IMR-90 (cell line): ENCODE measurements around the gene ADGRL3. TPM values are rescaled to one million over a fixed set of nuclear protein-coding genes. Genes with fewer than 3 reads are reported as not detected.

Experiments used
- ATAC-seq: fragments of 200-7000 bp; cut with Tn5 transposase; 2 replicates; pipeline ENCODE4 v1.9.1; 2020; ENCODE audit warnings: low read depth, mild to moderate bottlenecking, moderate library complexity
- BruUV-seq: library from RNA; stranded (reverse); fragments of 400-500 nt; replicated peaks from 2 replicates; lab custom pipeline; 2021; lab: Mats Ljungman, UMichigan
- CTCF ChIA-PET: fragments of 300-600 bp; formaldehyde crosslinking; extraction: SDS; loops from one replicate; lab custom pipeline; 2021; ENCODE audit warnings: antibody characterized with exemption; lab: Yijun Ruan, JAX
- POLR2A ChIA-PET: fragments of 300-600 bp; sonication (Branson Sonifier 250); formaldehyde crosslinking; loops from one replicate; lab custom pipeline; 2022; ENCODE audit warnings: antibody characterized with exemption; ENCODE audit not compliant: unreplicated experiment; lab: Charles Lee
- DNase-seq: peaks from one replicate; pipeline ENCODE4 v3.0.0; 2013
- H2AFZ ChIP-seq: replicated peaks from 2 replicates; pipeline ENCODE3; 2013; ENCODE audit warnings: low read length, mild to moderate bottlenecking; ENCODE audit not compliant: poor library complexity
- H2AK5ac ChIP-seq: 2 replicates; pipeline ENCODE4 v1.6.1; 2013; ENCODE audit warnings: low read depth, low read length, inconsistent platforms
- H2AK9ac ChIP-seq: replicated peaks from 2 replicates; pipeline ENCODE3; 2013; ENCODE audit warnings: mild to moderate bottlenecking, low read depth, low read length, moderate library complexity; ENCODE audit not compliant: poor library complexity
- H2BK120ac ChIP-seq: 2 replicates; pipeline ENCODE4 v1.6.1; 2013; ENCODE audit warnings: low read depth, low read length, inconsistent platforms
- H2BK15ac ChIP-seq: 3 replicates; pipeline ENCODE4 v1.6.1; 2013; ENCODE audit warnings: low read depth, low read length, inconsistent platforms
- H2BK20ac ChIP-seq: 2 replicates; pipeline ENCODE4 v1.6.1; 2013; ENCODE audit warnings: low read depth, mild to moderate bottlenecking, inconsistent platforms, low read length, moderate library complexity
- H2BK5ac ChIP-seq: 2 replicates; pipeline ENCODE4 v1.6.1; 2013; ENCODE audit warnings: mild to moderate bottlenecking, low read depth, low read length, inconsistent platforms; ENCODE audit not compliant: poor library complexity, severe bottlenecking
- H3K14ac ChIP-seq: replicated peaks from 2 replicates; pipeline ENCODE4 v1.6.1; 2013; ENCODE audit warnings: low read depth, low read length, inconsistent platforms
- H3K18ac ChIP-seq: 2 replicates; pipeline ENCODE4 v1.6.1; 2013; ENCODE audit warnings: low read depth, low read length, control low read depth
- H3K23ac ChIP-seq: 2 replicates; pipeline ENCODE4 v1.6.1; 2013; ENCODE audit warnings: low read depth, low read length, inconsistent platforms
- H3K27ac ChIP-seq: 2 replicates; pipeline ENCODE4 v1.5.1; 2013; ENCODE audit warnings: mild to moderate bottlenecking, control low read depth, low read length; ENCODE audit not compliant: insufficient read depth
- H3K27me3 ChIP-seq: 2 replicates; pipeline ENCODE4 v1.6.1; 2013; ENCODE audit warnings: low read length; ENCODE audit not compliant: control insufficient read depth, insufficient read depth
- H3K36me3 ChIP-seq: 2 replicates; pipeline ENCODE4 v1.6.1; 2013; ENCODE audit warnings: low read length, mixed read lengths; ENCODE audit not compliant: control insufficient read depth, insufficient read depth
- H3K4ac ChIP-seq: 2 replicates; pipeline ENCODE4 v1.6.1; 2013; ENCODE audit warnings: low read depth, low read length, inconsistent platforms
- H3K4me1 ChIP-seq: 2 replicates; pipeline ENCODE4 v1.6.1; 2013; ENCODE audit warnings: low read length, mixed read lengths; ENCODE audit not compliant: control insufficient read depth, insufficient read depth
- H3K4me2 ChIP-seq: 2 replicates; pipeline ENCODE4 v1.6.1; 2013; ENCODE audit warnings: low read depth, mild to moderate bottlenecking, control low read depth, low read length, moderate library complexity
- H3K4me3 ChIP-seq: 2 replicates; pipeline ENCODE4 v1.5.1; 2013; ENCODE audit warnings: low read depth, mild to moderate bottlenecking, control low read depth, low read length, moderate library complexity; ENCODE audit not compliant: insufficient read depth
- H3K56ac ChIP-seq: 2 replicates; pipeline ENCODE4 v1.6.1; 2013; ENCODE audit warnings: low read length, inconsistent platforms; ENCODE audit not compliant: insufficient read depth; ENCODE audit errors: extremely low read depth
- H3K79me1 ChIP-seq, 2 experiments: 2 replicates each; pipeline ENCODE4 v1.6.1; 2013; ENCODE audit warnings: low read length in 2 of 2, inconsistent platforms in 1 of 2, low read depth in 1 of 2
- H3K9ac ChIP-seq: 2 replicates; pipeline ENCODE4 v1.6.1; 2013; ENCODE audit warnings: low read depth, low read length, control low read depth
- H3K9me1 ChIP-seq: 2 replicates; pipeline ENCODE4 v1.6.1; 2013; ENCODE audit warnings: low read length, inconsistent platforms; ENCODE audit not compliant: insufficient read depth
- H3K9me3 ChIP-seq: 2 replicates; pipeline ENCODE4 v1.6.1; 2013; ENCODE audit warnings: low read length; ENCODE audit not compliant: control insufficient read depth, insufficient read depth
- H4K20me1 ChIP-seq: 2 replicates; pipeline ENCODE4 v1.6.1; 2013; ENCODE audit warnings: low read length, inconsistent platforms; ENCODE audit not compliant: insufficient read depth
- H4K5ac ChIP-seq: 2 replicates; pipeline ENCODE4 v1.6.1; 2013; ENCODE audit warnings: mild to moderate bottlenecking, low read depth, low read length, control low read depth
- H4K8ac ChIP-seq, 2 experiments: 2 replicates each; pipeline ENCODE4 v1.6.1; 2013; ENCODE audit warnings: low read depth in 2 of 2, low read length in 2 of 2, control low read depth in 1 of 2, inconsistent platforms in 1 of 2
- H4K91ac ChIP-seq: 2 replicates; pipeline ENCODE4 v1.6.1; 2013; ENCODE audit warnings: low read depth, low read length, inconsistent platforms; ENCODE audit not compliant: insufficient read depth
- CEBPB ChIP-seq: IDR thresholded peaks from 2 replicates; pipeline ENCODE4 v1.6.1; 2012; ENCODE audit warnings: low read depth, low read length, improper control_type of control experiment
- MAFK ChIP-seq: IDR thresholded peaks from 2 replicates; pipeline ENCODE4 v1.6.1; 2012; ENCODE audit warnings: low read depth, low read length, improper control_type of control experiment
- MAZ ChIP-seq: IDR thresholded peaks from 2 replicates; pipeline ENCODE4 v1.6.1; 2012; ENCODE audit warnings: low read depth, mild to moderate bottlenecking, low read length, improper control_type of control experiment, moderate library complexity, borderline replicate concordance
- MXI1 ChIP-seq: IDR thresholded peaks from 2 replicates; pipeline ENCODE4 v1.6.1; 2012; ENCODE audit warnings: low read depth, mild to moderate bottlenecking, low read length, moderate library complexity, borderline replicate concordance
- NFE2L2 ChIP-seq: fragments of 150-350 bp; IDR thresholded peaks from 2 replicates; pipeline ENCODE4 v1.6.1; 2016; ENCODE audit warnings: low read depth, mild to moderate bottlenecking, low read length
- WGBS, 2 experiments: methylation state at CpG; one replicate each; pipeline versions ENCODE4 v1.1.5 to v1.1.7; 2013; ENCODE audit warnings: missing lambda C conversion rate in 2 of 2; ENCODE audit not compliant: insufficient read length in 1 of 2; ENCODE audit errors: extremely low coverage in 2 of 2; 5-methylcytosine and 5-hydroxymethylcytosine counted together
- dilution Hi-C: fragments of 300-500 bp; cut with HindIII; formaldehyde crosslinking; loops from one replicate; pipeline ENCODE4 v1.14.3; 2018; ENCODE audit warnings: low sequenced_read_pairs; ENCODE audit not compliant: unreplicated experiment
- in situ Hi-C: fragments of 300-500 bp; cut with MboI; formaldehyde crosslinking; loops from 3 replicates; pipeline ENCODE4 v1.14.3; 2019; ENCODE audit warnings: low sequenced_read_pairs, inconsistent platforms, mixed read lengths
- intact Hi-C: fragments of 100-400 bp; cut with micrococcal nuclease; formaldehyde crosslinking; loops from 2 replicates; pipeline ENCODE4 v1.10.0; 2022
- polyA plus RNA-seq, 3 experiments: library from polyadenylated mRNA; depleted of rRNA; stranded (reverse); fragments of >200 nt; gene quantifications; 2 replicates each; pipeline ENCODE4 v1.2.3, GENCODE V29; 2012; ENCODE audit warnings: low replicate concordance in 1 of 3
- total RNA-seq: library from RNA; depleted of rRNA; stranded (reverse); fragments of >200 nt; gene quantifications from 2 replicates; pipeline ENCODE4 v1.2.3, GENCODE V29; 2012
- TF ChIP-seq, protein P1 (sequence below): fragments of 150-350 bp; IDR thresholded peaks from 2 replicates; pipeline ENCODE4 v1.6.1; 2017; ENCODE audit warnings: mild to moderate bottlenecking, antibody characterized with exemption, low read length, low read depth
- TF ChIP-seq, protein P2 (sequence below): fragments of 150-350 bp; IDR thresholded peaks from 2 replicates; pipeline ENCODE4 v1.6.1; 2016; ENCODE audit warnings: low read depth, mild to moderate bottlenecking, low read length, moderate library complexity, borderline replicate concordance

The ADGRL3 gene
- total and polyA plus RNA-seq, 2 of the 4 experiments (the other 2 are of a cell fraction) = 0.46 to 2.5 TPM

DNA sequence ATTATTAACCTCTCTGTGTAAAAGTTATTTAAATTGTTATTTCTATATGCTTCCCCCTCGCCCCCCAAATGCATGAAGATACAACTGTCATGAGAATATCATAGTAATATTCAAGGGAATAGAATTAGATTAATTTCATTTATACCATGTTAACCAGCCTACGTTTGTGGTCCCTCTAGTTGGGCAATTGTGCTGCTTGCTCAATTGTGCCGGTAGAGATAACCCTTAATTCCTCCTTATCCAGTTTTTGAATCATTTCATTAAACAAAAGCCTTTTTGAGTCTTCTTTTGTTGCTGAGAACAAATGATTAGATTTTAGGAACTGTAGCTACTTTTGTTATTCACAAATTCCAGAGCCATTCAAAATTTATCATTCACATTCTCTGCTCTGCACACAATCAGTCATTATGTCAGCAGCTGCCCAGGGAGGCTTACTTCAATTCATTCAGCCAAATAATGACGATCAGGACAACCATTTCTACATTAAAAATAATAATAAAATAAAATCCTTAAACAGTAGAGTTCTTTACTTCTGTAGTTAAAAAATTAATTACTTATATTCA lies 98.1 kb downstream of the ADGRL3 start:
- Histone ChIP-seq H2AFZ (no peak overlapping the region), H3K18ac (no peak overlapping the region), H3K23ac (no peak overlapping the region), H2BK20ac (no peak overlapping the region), H3K27me3 (no peaks in the 10 kb centered on the region), H2BK120ac (no peak overlapping the region), H3K4me3 (no peak overlapping the region), H2BK15ac (no peak overlapping the region), H3K56ac (no peak overlapping the region), H3K4ac (no peak overlapping the region), H2BK5ac (no peak overlapping the region), H4K8ac (no peak overlapping the region), H3K14ac (no peak overlapping the region), H3K4me1 (no peaks in the 10 kb centered on the region), H4K20me1 (no peaks in the 10 kb centered on the region), H3K4me2 (no peak overlapping the region), H3K36me3 (no peaks in the 10 kb centered on the region), H3K9me3 (no peaks in the 10 kb centered on the region), H2AK5ac (no peak overlapping the region), H3K9ac (no peak overlapping the region), H2AK9ac (no peak overlapping the region), H4K5ac (no peak overlapping the region), H4K91ac (no peak overlapping the region), H3K79me1 (no peaks in the 10 kb centered on the region), H3K9me1 (no peaks in the 10 kb centered on the region), H3K27ac (no peak overlapping the region)
- dilution Hi-C loops (no loop called here), intact Hi-C loops (no loop called here), in situ Hi-C loops (no loop called here)
- no TSS peak for BruUV-seq
- TF ChIP-seq CEBPB (no peak), MAZ (no peak), MAFK (no peak), MXI1 (no peak), NFE2L2 (no peak)
- TF ChIP-seq, protein P1, sequence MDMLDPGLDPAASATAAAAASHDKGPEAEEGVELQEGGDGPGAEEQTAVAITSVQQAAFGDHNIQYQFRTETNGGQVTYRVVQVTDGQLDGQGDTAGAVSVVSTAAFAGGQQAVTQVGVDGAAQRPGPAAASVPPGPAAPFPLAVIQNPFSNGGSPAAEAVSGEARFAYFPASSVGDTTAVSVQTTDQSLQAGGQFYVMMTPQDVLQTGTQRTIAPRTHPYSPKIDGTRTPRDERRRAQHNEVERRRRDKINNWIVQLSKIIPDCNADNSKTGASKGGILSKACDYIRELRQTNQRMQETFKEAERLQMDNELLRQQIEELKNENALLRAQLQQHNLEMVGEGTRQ = no peak
- TF ChIP-seq, protein P2, sequence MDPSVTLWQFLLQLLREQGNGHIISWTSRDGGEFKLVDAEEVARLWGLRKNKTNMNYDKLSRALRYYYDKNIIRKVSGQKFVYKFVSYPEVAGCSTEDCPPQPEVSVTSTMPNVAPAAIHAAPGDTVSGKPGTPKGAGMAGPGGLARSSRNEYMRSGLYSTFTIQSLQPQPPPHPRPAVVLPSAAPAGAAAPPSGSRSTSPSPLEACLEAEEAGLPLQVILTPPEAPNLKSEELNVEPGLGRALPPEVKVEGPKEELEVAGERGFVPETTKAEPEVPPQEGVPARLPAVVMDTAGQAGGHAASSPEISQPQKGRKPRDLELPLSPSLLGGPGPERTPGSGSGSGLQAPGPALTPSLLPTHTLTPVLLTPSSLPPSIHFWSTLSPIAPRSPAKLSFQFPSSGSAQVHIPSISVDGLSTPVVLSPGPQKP = no peak
- ATAC-seq (no peak), DNase-seq (no peak)
- CTCF ChIA-PET = no interaction called here
- POLR2A ChIA-PET = no interaction called here
- WGBS, 2 experiments = no CpG with 5 or more reads among the region's 4 CpGs
